Fibroblast of peridontal ligament (primary cell): ENCODE measurements around the gene PDZK1IP1.

Experiments used
- DNase-seq: peaks from one replicate; pipeline ENCODE4 v3.0.0-alpha.2; 2010; ENCODE audit errors: extremely low read depth

PDZK1IP1 gene

DNA sequence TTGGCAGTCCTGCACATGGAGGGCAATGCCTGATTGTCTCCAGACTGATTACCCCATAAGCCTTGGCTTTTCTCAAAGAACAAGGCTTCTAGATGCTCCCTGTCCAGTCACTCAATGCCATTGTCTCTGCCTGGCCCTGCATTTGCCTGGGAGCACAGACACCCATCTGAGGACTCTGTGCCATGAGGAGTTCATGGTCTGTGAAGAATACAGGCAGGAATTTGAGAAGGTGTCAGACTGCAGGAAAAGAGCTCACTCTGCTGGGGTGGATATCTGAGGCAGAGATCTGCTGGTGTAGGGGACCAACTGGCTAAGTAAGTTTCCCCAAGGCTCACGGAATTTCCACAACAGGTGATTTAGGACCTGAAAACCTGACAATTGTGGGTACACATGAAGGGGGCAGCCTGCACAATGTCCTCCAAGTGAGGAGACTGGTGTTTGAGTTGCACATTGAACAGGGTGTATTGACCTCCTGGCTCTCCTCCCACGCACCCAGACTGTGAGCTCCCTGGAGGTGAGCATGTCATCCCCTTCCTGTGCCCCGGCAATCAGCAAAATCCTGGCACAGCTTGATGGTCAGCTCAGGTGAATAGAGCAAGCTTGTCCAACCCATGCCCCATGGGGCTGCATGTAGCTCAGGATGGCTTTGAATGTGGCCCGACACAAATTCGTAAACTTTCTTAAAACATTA is 51.8 kb downstream of the PDZK1IP1 start:
- no peak for DNase-seq

DNA sequence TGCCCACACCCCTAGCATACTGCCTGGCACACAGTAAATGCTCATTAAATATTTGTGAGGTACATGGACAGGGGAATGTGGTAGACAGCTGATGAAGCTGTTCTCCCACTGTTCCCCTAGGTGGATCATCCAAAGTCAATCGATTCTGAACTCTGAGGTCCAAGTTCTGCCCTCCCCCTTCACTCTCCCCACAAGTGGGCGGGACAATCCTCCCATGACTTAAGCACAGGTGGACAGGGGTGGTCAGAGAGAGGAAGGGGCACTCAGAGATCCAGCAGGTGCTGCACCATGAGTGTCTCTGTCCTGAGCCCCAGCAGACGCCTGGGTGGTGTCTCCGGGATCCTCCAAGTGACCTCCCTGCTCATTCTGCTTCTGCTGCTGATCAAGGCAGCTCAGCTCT is 52.6 kb downstream of the PDZK1IP1 start, which contains the start of gene CYP4A22:
CYP4A22 (plus strand) TSS at position 244 of the 400 bp plus-strand sequence; CDS start at position 289, 45 bp downstream.
- DNase-seq: no peak
